Measurements from ENCODE around the gene LOXHD1.

Gene LOXHD1

DNA sequence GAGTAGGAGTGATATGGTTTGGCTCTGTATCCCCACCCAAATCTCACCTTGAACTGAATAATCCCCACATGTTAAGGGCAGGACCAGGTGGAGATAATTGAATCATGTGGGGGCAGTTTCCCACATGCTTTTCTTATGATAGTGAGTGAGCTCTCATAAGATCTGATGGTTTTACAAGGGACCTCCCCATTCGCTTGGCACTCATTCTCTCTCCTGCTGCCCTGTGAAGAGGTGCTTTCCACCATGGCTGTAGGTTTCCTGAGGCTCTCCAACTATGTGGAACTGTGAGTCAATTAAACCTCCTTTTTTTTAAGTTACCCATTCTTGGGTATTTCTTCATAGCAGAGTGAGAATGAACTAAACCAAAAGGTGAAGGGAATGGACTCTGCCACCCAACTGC lies 207.5 kb downstream of the LOXHD1 start:
- TF ChIP-seq GABPA (IDR thresholded peaks at IDR 0.05; ENCODE audit: low read depth) (no peak), POLR2AphosphoS5 (IDR thresholded peaks at IDR 0.05; ENCODE audit: low read depth) (no peak), SPI1 (IDR thresholded peaks at IDR 0.05; ENCODE audit: borderline replicate concordance, low read depth) (no peak)
- TF ChIP-seq, protein P1, sequence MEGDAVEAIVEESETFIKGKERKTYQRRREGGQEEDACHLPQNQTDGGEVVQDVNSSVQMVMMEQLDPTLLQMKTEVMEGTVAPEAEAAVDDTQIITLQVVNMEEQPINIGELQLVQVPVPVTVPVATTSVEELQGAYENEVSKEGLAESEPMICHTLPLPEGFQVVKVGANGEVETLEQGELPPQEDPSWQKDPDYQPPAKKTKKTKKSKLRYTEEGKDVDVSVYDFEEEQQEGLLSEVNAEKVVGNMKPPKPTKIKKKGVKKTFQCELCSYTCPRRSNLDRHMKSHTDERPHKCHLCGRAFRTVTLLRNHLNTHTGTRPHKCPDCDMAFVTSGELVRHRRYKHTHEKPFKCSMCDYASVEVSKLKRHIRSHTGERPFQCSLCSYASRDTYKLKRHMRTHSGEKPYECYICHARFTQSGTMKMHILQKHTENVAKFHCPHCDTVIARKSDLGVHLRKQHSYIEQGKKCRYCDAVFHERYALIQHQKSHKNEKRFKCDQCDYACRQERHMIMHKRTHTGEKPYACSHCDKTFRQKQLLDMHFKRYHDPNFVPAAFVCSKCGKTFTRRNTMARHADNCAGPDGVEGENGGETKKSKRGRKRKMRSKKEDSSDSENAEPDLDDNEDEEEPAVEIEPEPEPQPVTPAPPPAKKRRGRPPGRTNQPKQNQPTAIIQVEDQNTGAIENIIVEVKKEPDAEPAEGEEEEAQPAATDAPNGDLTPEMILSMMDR (IDR thresholded peaks at IDR 0.05; ENCODE audit: insufficient read depth, low read length) = no peak
- TF ChIP-seq, protein P2, sequence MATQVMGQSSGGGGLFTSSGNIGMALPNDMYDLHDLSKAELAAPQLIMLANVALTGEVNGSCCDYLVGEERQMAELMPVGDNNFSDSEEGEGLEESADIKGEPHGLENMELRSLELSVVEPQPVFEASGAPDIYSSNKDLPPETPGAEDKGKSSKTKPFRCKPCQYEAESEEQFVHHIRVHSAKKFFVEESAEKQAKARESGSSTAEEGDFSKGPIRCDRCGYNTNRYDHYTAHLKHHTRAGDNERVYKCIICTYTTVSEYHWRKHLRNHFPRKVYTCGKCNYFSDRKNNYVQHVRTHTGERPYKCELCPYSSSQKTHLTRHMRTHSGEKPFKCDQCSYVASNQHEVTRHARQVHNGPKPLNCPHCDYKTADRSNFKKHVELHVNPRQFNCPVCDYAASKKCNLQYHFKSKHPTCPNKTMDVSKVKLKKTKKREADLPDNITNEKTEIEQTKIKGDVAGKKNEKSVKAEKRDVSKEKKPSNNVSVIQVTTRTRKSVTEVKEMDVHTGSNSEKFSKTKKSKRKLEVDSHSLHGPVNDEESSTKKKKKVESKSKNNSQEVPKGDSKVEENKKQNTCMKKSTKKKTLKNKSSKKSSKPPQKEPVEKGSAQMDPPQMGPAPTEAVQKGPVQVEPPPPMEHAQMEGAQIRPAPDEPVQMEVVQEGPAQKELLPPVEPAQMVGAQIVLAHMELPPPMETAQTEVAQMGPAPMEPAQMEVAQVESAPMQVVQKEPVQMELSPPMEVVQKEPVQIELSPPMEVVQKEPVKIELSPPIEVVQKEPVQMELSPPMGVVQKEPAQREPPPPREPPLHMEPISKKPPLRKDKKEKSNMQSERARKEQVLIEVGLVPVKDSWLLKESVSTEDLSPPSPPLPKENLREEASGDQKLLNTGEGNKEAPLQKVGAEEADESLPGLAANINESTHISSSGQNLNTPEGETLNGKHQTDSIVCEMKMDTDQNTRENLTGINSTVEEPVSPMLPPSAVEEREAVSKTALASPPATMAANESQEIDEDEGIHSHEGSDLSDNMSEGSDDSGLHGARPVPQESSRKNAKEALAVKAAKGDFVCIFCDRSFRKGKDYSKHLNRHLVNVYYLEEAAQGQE (IDR thresholded peaks at IDR 0.05; ENCODE audit: insufficient replicate concordance, low read depth) = no peak
- Histone ChIP-seq H3K27ac (replicated peaks) (no peak overlapping the region), H3K4me3 (replicated peaks; ENCODE audit: insufficient read depth, low read length) (no peak overlapping the region), H3K27me3 (ENCODE audit: insufficient read depth, poor library complexity, severe bottlenecking) (no peaks in the 10 kb centered on the region)
- DNase-seq (ENCODE audit: low read depth in 1 of 2, low spot score in 1 of 2) = no peak

DNA sequence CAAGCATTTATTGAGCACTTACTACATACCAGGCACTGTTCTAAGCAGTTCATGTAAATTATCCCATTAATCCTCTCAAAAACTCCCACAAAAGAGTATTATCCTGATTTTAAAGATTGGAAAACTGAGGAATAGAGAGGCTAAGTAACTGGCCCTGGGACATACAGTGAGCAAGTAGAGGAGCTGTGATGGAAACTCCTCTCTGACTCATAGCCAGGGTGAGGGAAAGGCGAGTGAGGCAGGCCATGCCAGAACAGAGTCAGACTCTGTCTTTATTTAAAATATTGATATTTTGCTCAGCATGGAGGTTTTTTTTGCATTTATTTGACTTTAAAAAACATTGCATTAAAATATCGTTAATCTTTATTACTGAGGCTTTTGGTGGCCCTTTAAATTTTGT lies 208.0 kb downstream of the LOXHD1 start:
- Histone ChIP-seq H3K27ac (replicated peaks) (no peak overlapping the region), H3K4me3 (replicated peaks; ENCODE audit: insufficient read depth, low read length) (no peak overlapping the region), H3K27me3 (ENCODE audit: insufficient read depth, poor library complexity, severe bottlenecking) (no peaks in the 10 kb centered on the region)
- TF ChIP-seq SPI1 (IDR thresholded peaks at IDR 0.05; ENCODE audit: borderline replicate concordance, low read depth) = no peak
- TF ChIP-seq, protein P1 (IDR thresholded peaks at IDR 0.05; ENCODE audit: insufficient read depth, low read length) = no peak
- no peak for TF ChIP-seq GABPA (IDR thresholded peaks at IDR 0.05; ENCODE audit: low read depth)
- TF ChIP-seq, protein P2 (IDR thresholded peaks at IDR 0.05; ENCODE audit: insufficient replicate concordance, low read depth) = no peak
- TF ChIP-seq POLR2AphosphoS5 (IDR thresholded peaks at IDR 0.05; ENCODE audit: low read depth) = no peak
- DNase-seq (ENCODE audit: low read depth in 1 of 2, low spot score in 1 of 2) = no peak

DNA sequence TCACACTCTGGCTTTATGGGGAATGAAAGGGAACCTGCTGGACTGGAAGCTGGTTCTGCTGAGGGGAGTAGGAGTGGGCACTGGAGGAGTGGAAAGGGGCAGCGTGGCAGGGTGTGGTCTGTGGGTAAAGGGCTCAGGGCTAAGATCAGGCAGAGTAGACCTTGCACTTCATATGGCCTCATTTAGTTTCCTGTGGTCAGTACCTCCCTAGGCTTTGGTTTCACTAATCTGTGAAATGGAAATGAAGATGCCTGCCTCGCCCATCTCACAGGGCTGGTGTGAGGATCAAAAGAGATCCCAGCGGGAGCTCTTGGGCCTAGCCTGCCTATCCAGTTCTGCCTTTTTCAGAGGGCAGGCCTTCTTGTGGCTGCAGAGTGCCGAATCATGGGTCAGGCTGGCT lies 208.7 kb downstream of the LOXHD1 start:
- Histone ChIP-seq H3K4me3 (replicated peaks; ENCODE audit: insufficient read depth, low read length) (no peak overlapping the region), H3K27ac (replicated peaks) (no peak overlapping the region), H3K27me3 (ENCODE audit: insufficient read depth, poor library complexity, severe bottlenecking) (no peaks in the 10 kb centered on the region)
- TF ChIP-seq, protein P1 (IDR thresholded peaks at IDR 0.05; ENCODE audit: insufficient read depth, low read length) = no peak
- TF ChIP-seq SPI1 (IDR thresholded peaks at IDR 0.05; ENCODE audit: borderline replicate concordance, low read depth) (no peak), GABPA (IDR thresholded peaks at IDR 0.05; ENCODE audit: low read depth) (no peak), POLR2AphosphoS5 (IDR thresholded peaks at IDR 0.05; ENCODE audit: low read depth) (no peak)
- TF ChIP-seq, protein P2 (IDR thresholded peaks at IDR 0.05; ENCODE audit: insufficient replicate concordance, low read depth) = no peak
- DNase-seq (ENCODE audit: low read depth in 1 of 2, low spot score in 1 of 2) = no peak
